CD4-positive, alpha-beta T cell treated with Interleukin-6 at 100 ng/mL for 8 hours (primary cell): Measurements from ENCODE around the gene RNF144A.
"Not testable (repeated sequence)": the region's sequence is repeated elsewhere in the genome, so short reads cannot be mapped to it uniquely, and the experiment has no call there.

Experiments used
- DNase-seq: peaks from one replicate; pipeline ENCODE4 v3.0.0-alpha.2; 2020; ENCODE audit warnings: mixed read lengths, low spot score

The RNF144A gene

DNA sequence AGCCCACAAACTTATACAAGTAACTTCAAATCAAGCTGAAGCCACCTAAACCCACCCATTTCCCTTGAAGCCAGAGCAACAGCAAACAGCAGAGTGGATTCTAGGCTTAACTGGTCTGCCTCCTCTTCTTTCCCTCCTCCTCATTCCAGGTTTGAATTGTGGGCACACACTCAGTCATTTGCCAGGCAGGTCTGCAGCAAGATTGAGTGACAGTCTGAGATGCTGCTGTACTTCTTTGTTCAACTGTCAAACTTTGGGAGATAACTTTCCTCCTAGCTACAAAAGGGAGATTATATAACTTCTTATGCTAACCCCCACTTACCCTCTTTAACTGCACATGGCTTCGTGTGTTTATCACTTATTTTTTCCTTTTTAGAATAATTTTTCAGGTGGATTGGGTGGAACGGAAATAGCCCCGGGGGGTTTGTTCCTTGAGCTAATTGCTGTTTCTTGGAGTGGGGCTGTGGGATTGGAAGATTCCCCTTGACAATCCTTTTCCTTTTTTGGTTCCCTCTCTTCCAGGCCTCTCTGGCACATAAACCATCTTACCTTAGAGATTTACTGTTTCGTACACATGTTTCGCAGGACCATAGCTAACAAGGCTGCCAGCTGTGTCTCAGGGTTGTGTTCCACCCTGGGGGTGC is 55.0 kb downstream of the RNF144A start:
- no peak for DNase-seq

DNA sequence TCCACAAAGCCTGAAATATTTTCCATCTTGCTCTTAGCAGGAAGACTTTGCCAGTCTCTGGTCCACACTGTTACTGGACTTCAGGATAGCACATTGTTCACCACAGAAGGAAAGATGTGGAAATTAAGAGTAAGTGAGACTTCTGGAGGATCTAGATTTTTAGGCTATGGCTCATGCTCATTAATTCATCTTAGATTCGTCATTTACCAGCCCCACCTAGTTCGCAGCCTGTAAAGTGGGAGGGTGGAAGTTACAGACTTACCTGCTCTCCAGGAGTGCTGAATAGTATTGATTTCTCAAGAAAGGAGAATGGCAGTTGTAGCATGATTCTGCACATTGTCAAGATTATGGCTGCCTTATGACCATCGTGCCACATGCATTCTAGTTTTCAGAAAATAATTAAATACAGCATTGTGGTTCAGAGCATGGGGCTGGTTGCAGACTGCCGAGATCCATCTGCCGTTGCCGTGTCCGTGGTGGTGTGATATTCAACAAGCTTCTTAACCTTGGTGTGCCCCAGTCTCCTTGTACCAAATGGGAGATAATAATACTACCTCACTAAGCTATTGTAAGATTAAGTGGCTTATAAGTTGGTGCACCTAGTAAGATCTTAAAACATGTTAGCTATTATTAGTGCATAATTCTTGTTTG is 56.8 kb downstream of the RNF144A start:
- DNase-seq: no peak

DNA sequence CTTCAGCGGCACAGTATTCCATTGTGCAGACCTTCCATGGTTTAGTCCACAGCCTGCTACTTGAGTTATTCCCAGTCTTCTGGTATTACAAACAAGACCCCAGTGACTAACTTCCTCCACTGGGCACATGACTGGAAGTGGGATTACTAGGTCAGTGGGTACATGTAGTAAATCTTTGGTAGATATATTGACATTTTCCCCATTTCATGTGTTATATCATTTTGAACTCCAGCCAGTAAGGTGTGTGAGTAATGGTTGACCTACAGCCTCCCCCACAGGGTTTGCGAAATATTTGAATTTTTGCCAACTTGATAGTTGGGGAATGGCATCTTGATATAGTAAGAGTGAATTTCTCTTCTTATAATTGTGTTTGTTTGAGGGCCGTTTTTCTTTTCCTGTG is 58.8 kb downstream of the RNF144A start:
- no peak for DNase-seq

DNA sequence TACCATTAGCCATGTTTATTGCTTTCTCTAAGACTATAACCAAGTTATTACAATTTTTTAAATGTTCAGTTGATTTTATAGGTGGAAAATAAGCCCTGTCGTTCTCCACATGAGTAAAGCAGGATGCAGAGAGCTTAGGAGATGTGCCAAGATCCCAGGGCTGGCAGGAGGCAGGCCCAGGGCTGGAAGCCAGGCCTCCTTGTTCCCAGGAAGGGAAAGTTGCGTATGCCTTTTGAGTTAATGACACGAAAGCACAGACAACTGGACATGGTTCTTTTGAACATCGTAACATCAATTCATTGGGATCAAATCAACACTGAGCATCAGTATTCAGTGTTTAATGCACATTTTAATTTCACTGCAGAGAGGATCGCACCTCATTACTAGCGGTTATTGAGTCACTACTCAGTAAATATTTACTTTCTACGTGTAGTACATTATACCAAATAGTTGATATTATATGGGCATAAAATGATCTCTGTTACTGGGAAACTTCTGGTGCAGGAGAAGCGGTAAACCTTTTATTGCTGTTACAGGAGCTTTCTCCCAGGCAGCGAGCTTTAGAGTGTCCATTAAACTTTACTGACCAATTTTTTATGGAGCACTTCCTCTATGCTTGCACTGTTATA is 60.0 kb downstream of the RNF144A start:
- no peak for DNase-seq

DNA sequence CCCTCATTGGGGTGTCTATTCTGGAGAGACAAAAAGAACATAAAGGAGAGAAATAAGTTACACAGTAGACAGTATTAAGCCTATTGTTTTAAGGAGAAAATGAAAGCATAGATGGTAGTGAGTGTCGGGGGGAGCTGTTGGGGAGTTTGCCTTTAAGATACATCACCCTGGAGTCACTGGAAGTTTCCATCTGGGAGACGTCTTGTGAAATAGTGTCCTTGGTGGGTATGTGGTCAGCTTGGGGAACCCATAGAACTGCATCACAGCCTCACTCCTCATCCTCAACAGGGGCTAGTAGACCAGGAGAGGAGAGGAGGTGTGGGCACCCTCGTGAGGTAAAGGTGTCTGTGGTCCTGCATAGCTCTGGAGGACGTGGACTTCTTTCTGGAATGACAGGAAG is 60.6 kb downstream of the RNF144A start:
- no peak for DNase-seq

DNA sequence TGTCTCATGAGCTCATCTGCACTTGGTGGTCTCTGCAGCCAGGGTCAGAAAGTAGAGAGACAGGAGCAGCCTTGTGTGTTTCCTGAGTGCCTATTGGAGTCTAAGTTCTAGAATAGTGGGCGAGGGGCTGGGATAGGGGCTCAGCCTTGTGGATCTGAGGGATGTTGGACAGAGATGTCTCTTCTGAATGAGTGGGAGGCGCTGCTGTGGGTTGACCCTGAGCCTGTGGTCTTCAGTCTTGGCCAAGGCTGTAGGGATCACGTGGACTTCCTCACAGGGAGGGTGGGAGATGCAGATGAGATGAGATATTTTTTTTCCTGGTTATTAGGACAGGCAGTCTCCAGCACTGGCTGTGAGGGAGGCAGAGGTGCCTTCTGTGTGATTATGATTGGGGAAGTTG is 61.8 kb downstream of the RNF144A start:
- DNase-seq: no peak

DNA sequence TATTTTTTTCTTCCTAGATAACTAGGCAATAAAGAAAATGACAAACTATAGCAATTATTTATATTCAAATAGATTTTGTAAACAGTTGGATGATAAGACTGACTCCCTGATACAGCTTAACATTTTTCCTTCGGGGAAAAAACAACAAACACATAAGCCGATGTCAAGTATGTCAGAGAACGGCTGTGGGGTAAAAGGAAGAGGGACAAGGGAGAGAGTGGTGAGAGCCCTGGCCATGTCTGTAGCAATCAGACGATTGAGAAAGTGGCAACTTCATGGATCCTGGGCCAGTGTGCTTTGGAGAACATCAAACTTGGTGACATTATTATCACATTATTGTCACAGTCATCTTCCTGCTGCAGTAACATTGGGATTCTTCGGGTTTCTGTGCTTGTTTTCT is 65.2 kb downstream of the RNF144A start:
- DNase-seq: no peak

DNA sequence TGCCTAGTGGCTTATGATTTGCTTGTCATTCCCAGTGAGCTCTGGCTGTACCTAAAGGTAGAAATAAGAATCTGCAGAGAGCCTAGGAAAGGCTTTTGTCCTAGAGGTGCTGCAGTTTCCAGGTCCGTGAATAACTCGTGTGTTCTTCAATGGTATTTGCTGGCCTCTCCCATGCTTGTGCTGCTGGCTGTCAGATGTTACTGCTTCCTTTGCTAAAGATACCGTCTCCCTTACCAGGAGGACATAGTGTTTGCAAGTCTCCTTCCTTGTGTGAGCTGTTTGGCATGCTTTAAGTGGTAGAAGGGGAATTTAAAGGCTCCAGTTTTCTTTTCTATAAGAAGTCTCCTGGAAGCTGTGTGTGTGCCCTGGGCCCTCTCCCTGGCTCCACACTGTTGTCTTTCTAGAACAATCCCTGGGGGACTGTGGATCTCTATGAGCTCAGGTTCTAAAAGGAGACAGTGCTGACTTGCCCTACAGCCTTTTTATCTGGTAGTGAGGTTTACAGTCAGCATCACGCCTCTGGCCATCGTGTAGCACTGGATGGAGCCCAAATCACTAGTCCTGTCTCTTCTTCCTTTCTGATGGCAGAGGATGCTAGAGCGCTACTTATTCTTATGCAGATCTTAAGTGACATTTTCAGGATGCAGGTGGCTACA is 65.8 kb downstream of the RNF144A start:
- DNase-seq: no peak

DNA sequence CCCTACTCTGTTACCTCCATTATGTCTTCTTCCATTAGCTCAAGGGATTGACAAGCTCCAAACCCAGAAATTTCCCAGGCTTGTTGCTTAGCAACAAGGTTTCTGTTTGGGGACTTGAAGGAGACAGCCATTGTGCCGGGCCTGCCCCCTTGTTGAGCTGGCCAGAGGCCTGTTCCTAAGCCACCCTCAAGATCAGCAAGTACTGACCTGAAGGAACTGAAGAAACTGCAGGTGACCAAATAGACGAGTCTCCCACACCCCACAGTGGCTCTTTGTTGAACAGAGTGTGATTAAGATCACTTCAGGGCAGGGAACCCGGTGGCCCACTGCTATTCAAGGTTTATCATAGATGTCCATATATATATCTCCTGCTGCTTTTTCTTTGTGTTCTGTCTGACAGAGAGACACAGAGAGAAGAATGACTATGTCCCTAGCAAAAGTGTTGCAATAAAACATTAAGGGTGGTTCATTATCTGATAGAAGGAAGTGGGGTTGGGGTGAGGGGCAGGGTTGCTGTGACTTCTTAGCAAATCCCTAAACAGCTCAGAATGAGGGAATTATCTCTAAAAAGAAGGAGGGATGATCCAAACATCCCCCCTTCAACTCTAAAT is 69.2 kb downstream of the RNF144A start:
- DNase-seq: no peak

DNA sequence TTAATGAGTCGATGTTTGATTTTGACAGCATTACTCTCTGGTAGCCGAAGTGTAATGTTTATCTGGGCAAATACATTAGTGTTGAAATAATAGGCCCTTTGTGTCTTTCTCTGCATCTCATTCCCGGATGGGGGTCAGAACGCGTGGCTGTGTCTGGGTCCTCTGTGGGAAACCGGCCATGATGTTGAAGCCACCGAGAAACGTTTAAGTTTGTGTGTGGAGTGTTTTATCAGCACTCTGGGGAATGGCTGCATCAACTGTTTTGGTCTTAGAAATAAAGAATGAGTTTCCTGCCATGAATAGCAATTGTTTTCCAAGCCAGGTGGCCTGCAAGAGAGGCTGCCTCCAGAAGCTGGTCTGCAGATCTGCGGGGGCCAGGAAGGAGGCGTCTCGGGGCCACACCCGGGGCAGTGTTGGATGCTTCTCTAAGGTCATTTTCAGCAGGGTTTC is 69.7 kb downstream of the RNF144A start:
- no peak for DNase-seq

DNA sequence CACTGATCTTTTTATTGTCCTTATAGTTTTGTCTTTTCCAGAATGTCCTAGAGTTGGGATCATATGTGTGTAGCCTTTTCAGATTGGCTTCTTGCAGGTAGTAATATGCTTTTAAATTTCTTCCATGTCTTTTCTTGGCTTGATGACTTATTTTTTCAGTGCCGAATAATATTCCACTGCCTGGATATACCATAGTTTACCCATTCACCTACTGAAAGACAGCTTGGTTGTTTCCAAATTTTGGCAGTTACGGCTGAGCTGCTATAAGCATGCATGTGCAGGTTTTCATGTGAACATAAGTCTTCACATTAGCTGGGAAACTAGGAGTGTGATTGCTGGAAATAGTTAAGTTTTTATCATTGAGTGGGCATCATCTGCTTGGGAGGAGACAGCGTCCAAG is 73.7 kb downstream of the RNF144A start:
- DNase-seq: no peak

DNA sequence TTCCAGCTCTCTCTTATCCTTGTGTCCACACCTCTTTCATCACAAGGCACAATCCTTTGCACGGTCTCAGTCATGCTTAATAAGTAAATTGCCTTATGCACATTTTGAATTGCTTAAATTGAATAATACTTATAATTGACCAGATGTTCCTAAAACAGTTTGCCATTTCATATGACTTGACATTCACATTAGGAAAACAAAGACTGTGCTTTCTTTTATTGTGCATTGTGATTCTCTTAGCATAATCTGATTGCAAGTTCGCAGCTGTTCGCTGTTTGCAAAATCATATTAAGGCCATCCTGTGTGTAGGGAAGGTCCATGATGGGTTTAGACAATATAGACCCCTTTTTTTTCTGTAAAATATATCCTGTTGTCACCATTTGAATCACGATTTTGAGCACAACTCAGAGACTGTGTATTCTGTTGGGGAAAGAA is 75.6 kb downstream of the RNF144A start:
- no peak for DNase-seq

DNA sequence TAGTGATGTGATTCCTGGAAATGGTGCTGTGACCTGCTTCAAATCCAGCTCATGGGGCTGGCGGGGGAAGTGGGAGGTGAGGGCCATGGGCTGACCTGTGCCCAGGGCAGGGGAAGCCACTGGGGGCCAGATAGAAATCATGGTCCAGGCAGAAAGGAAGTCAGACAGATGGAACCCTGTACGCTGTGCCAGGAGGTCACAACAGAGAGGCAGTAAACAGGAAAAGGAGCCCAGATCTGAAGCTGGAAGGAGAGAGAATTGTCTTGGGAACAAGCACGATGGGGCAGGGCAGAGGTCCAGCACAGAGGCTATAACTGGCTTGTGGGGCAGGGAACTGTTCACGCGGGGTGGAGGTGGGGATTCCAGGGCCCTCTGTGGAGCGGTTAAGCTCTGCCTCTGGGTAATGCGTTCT is 76.0 kb downstream of the RNF144A start:
- no peak for DNase-seq

DNA sequence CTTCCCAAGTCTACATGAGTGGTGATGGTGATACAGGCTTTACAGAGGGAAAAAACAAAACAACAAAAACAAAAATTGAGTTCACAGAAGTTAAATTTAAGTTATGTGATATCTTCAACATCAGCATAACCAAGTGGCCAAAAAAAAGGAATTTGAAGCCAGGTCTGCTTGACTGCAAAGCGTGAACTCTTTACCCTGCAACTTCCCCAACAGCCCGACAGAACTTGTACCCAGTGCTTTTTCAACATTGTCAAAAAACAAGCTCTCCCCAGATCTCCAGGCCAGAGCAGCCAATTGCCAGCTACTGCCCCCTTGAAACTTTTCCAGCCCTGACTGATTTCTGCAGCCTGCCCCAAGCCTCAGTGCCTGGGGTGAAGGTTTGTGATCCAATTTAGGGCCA is 76.7 kb downstream of the RNF144A start:
- DNase-seq: no peak

DNA sequence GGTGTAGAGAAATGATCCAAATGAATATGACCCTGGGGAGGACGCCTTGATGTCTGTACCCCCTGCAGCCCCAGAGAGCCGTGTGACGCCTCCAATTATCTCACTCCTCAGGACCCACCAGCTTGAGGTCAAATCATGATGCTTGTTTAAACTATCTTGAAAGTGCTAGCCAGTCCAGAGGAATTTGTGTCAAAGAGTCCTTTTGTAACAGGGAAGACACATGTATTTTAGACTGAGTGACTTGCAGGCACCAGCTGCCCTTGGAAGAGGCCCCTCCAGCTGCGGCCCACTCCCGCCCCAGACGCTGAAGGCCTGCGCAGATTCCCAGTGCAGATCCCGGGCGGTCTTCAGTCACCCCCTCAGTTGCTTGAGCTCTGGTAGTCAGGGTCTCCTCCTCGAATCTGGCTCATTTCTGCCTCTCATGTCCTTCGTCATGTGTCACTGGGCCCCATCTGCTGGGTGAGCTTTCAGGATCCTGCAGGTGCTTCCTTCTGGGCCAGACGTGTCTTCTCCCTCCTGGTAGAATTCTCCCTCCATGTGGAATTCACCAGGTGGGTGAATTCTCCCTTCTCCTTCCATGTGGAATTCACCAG is 77.4 kb downstream of the RNF144A start:
- DNase-seq: no peak

DNA sequence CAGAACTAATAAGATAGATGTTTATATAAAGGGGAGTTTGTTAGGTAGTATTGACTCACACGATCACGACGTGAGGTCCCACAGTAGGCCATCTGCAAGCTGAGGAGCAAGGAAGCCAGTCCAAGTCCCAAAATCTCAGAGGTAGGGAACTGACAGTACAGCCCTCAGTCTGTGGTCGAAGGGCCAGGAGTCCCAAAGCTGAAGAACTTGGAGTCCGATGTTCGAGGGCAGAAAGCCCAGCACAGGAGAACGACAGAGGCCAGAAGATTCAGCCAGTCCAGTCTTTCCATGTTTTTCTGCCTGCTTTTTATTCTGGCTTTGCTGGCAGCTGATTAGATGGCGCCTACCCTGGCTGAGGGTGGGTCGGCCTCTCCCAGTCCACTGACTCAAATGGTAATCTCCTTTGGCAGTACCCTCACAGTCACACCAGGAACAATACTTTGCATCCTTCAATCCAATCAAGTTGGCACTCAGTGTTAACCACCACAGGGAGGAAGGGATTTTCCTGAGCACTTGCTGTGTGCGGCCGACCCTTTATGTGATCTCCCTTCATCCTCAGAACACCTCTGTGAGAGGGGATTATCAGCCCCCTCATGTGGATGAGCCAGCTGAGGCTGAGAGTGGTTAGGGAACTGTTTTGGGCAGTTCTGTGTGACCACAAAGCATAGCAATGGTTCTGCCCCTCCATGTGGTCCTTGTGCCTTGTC is 78.3 kb downstream of the RNF144A start:
- no peak for DNase-seq

DNA sequence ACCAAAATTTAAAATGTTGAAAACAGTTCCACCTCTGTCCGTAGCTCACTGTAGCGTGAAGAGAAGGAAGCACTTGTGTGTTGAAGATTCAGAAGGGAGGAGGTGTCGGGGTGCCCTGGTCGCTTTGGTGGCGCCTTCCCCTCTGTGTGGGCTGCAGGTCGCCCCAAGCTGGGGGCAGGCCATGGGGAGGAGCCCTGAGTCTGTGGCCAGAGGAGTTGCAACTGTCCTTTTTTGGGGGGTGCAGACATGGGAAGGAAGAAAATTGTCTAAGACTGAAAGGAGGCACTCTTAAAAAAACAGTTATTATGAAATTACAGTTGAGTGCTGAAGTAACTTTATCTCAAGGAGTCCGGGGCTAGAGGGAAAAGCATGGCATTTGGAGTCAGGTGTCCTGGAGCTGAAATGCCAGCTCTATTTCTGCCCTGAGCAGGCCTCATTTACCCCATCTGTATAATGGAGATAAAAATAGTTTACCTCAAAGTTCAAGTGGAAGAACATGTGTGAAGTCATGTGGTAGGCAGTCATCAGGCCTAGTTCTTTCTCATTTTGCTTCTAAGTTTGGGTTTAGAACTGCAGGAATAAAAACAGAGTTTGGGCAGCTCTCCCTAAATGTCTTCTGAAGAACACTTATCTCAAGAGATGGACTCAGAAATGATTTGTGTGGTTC is 82.1 kb downstream of the RNF144A start:
- no peak for DNase-seq

DNA sequence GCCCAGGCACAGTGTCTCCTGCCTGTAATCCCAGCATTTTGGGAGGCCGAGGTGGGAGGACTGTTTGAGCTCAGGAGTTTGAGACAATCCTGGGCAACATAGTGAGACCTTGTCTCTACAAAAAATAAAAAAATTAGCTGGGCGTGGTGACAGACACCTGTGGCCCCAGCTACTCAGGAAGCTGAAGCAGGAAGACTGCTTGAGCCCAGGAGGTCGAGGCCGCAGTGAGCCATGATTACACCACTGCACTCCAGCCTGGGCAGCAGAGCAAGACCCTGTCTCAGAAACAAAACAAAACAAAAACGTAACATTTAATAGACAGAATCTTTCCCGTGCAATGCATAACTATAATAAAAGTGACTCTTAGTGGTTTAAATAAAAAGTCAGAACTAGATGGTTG is 84.2 kb downstream of the RNF144A start:
- DNase-seq: not testable (repeated sequence)

DNA sequence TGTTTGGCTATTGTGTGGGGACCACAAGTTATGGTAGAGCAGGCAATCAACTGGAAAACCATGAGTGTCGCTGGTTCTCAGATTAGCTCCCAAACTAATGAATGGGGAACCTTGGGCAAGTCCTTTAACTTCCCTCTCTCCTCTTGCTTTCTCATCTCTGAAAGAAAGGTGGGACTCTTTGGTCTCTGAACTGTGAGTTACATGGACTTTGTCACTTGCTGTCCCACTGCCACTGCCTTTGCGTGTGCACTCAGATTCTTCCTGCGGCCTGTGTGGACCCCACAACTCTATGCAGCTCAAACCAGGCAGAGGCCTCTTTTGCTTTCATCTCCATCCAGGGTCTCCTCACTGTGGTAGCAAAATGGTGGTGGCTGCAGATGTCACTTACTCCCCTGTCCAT is 86.7 kb downstream of the RNF144A start:
- no peak for DNase-seq

DNA sequence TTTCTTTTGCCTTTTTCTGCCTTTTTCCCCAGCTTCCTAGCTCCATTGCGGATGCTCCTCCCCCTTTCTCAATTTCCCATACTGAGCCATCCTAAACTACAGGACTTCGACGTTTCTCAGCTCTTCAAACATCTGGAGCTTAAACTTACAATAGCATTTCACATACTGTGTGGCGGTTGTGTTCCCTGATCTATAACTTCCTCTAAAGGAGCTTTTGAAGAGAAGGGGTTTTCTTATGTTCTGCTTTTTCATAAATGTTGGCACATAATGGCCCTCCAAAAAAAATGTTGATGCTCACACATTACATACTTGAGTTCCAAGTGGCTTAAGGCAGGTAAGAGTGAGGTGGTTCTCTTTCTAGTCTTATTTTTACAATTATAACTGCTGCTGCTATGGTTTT is 87.4 kb downstream of the RNF144A start:
- no peak for DNase-seq

DNA sequence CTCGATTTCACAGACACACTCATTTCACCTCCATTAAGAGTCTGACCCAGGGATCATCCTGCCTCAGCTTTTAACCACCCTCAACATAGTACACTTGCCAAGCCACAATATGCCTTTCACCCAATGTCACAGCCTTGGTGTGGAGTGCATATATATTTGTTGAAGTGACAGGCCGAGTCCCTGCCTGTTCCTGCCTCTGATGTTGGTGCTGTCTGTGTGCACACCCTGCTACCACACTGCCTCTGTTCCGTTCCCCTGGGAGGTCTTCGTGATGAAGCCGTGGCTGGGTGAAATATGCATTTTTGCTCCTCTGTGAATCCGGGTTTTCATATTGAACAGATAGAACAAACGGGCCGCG is 90.3 kb downstream of the RNF144A start:
- no peak for DNase-seq
